Omental fat pad (tissue), 4 donors: ENCODE results near the gene SH2D4B. TPM values are rescaled to one million over a fixed set of nuclear protein-coding genes. Genes with fewer than 3 reads are reported as not detected.

ENCODE experiments used
- ATAC-seq: fragments of 150-250 bp; one replicate; pipeline ENCODE4 v1.9.1; 2016; ENCODE audit warnings: mild to moderate bottlenecking, moderate library complexity; ENCODE audit not compliant: low FRiP score
- DNase-seq: peaks from one replicate; pipeline ENCODE4 v3.0.0-alpha.2; 2019; ENCODE audit warnings: low spot score
- CTCF ChIP-seq, 3 donors: fragments of 450-650 bp; IDR thresholded peaks; one replicate each; pipeline ENCODE4 v1.5.1; 2016 to 2017; ENCODE audit warnings: antibody characterized with exemption in 3 of 3, mild to moderate bottlenecking in 3 of 3, moderate library complexity in 2 of 3
- total RNA-seq, 4 donors: library from RNA; depleted of rRNA; stranded (reverse); fragments of >200 nt; gene quantifications; one replicate each; pipeline ENCODE4 v1.1.0, GENCODE V29; 2016

Gene SH2D4B
- total RNA-seq, 4 donors from 2014 or later: 0.13 TPM; not detected in 3

DNA sequence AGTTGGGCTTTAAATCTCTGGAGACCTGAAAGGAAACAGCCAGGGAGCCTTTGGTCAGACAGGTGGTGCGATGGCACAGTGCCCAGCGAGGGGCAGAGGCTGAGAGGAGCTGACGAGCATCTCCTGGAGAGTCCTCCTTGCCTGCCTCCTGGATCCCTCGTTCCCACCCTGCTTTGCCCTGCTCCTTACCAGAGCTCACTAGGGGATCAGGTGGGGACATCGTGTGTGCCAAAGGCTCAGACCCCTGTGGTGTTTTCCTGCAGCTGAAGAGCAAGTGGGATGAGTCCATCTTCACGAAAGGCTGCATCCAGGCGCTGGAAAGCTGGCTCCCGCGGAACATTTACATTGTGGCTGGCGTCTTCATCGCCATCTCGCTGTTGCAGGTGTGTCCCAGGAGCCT lies 21.8 kb upstream of the SH2D4B start:
- no peak for TF ChIP-seq CTCF (IDR thresholded peaks at IDR 0.05)
- ATAC-seq: no peak
- no peak for DNase-seq

- no peak for TF ChIP-seq CTCF (IDR thresholded peaks at IDR 0.05)
- ATAC-seq (no peak), DNase-seq (no peak)
These were observed 21.1 kb upstream of the SH2D4B start for GRCh38 chr10:80516506-80517075.

DNA sequence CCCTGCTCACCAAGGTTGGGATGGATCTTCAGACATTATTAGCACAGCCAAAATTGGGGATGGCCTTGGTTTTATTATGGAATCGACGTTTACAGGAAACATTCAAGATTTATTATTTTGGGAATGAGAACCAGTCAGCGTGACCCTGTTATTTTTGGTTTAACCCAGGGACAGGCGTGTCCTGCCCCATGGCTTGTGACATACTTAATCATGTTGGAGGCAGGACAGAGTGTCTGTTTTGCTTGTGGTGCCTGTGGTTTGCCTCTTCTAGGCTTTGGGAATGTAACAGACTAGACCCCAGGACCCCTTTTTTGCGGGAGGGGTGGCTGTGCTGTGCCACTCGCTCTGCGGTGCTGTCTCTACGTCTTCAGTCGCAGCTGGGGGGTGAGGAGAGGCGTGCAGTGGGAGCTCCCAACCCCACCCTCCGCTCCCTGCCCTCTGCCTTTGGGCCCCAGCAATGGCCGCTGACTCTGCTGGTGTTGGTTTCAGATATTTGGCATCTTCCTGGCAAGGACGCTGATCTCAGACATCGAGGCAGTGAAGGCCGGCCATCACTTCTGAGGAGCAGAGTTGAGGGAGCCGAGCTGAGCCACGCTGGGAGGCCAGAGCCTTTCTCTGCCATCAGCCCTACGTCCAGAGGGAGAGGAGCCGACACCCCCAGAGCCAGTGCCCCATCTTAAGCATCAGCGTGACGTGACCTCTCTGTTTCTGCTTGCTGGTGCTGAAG lies 20.1 kb upstream of the SH2D4B start:
- ATAC-seq: no peak
- no peak for TF ChIP-seq CTCF (IDR thresholded peaks at IDR 0.05)
- DNase-seq: no peak

DNA sequence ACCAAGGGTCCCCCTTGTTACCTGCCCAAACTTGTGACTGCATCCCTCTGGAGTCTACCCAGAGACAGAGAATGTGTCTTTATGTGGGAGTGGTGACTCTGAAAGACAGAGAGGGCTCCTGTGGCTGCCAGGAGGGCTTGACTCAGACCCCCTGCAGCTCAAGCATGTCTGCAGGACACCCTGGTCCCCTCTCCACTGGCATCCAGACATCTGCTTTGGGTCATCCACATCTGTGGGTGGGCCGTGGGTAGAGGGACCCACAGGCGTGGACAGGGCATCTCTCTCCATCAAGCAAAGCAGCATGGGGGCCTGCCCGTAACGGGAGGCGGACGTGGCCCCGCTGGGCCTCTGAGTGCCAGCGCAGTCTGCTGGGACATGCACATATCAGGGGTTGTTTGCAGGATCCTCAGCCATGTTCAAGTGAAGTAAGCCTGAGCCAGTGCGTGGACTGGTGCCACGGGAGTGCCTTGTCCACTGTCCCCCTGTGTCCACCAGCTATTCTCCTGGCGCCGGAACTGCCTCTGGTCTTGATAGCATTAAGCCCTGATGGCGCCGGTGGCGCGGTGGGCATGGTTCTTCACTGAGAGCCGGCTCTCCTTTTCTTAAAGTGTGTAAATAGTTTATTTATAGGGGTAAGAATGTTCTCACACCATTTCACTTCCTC lies 19.4 kb upstream of the SH2D4B start:
- TF ChIP-seq CTCF (IDR thresholded peaks at IDR 0.05): no peak
- DNase-seq (no peak), ATAC-seq (no peak)

- TF ChIP-seq CTCF (IDR thresholded peaks at IDR 0.05): no peak
- DNase-seq: no peak
- no peak for ATAC-seq
These were observed 18.8 kb upstream of the SH2D4B start for GRCh38 chr10:80518807-80519360.

GRCh38 chr10:80519936-80520650 lies 17.6 kb upstream of the SH2D4B start:
- no peak for DNase-seq
- no peak for ATAC-seq
- no peak for TF ChIP-seq CTCF (IDR thresholded peaks at IDR 0.05)
